GM19372 (cell line): ENCODE data around the gene ZNF468.
A peak's percentile ranks its signal among the peaks of the same experiment; 100 is the strongest.
"Not testable (repeated sequence)": the region's sequence is repeated elsewhere in the genome, so short reads cannot be mapped to it uniquely, and the experiment has no call there.

Experiments
- ATAC-seq: cut with Tn5 transposase; IDR thresholded peaks from one replicate; pipeline ENCODE4 v1.9.1; 2021; ENCODE audit warnings: mild to moderate bottlenecking, low read depth, moderate library complexity; ENCODE audit not compliant: unreplicated experiment

ZNF468 gene

DNA sequence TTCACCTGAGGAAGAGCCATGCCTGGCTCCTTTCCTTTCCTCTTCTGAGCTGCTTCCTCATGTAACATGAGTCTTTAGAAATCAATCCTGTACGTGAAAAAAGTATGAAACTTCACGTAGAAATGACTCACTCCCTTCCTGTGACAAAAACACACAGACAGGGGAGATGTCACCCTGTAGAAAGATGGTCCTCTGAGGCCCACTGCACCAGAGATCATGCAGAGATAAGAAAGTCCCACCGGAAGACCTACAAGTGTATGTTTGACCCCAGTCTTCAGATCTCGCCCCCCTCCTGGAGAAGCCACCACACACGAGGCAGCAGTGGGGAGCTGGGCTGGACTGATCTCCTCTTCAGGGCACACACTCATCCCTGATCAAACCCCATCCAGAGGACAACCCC is 23.9 kb downstream of the ZNF468 start:
- not testable (repeated sequence) for ATAC-seq

DNA sequence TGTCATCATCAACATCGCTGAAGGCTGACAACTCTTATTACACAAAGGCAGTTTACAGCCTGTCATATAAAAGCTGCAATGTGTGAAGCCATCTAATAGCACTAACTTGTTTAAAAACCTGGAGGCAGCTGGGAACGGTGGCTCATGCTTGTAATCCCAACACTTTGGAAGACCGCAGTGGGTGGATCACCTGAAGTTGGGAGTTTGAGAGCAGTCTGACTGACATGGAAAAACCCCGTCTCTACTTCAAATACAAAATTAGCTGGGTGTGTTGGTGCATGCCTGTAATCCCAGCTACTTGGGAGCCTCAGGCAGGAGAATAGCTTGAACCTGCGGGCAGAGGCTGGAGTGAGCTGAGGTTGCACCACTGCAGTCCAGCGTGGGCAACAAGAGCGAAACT is 27.6 kb downstream of the ZNF468 start:
- not testable (repeated sequence) for ATAC-seq

DNA sequence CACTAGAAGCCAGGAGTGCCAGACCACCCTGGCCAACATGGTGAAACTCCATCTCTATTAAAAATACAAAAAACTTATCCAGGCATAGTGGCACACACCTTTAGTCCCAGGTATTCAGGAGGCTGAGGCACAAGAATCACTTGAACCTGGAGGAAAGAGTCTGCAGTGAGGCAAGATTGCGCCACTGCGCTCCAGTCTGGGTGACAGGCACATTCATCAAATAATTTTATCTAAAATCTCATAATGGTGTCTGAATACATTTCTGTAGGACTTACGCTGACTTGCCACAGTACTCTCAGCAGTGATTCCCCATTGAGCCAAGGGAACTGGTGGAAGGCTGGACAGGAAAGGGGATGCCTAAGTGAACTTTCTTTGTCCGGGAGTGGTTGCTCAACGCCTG is 31.7 kb downstream of the ZNF468 start:
- ATAC-seq, result no peak

DNA sequence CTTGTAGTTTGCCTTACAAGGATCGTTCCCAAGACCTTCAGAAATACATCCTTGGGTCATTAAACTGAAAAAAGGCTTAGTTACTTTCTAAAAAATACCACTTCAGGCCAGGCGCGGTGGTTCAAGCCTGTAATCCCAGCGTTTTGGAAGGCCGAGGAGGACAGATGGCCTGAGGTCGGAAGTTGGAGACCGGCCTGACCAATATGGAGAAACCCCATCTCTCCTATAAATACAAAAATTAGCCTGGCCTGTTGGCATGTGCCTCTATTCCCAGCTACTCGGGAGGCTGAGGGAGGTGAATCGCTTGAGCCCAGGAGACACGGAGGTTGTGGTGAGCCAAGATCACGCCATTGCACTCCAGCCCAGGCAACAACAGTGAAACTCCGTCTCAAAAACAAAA is 33.7 kb downstream of the ZNF468 start:
- ATAC-seq, result no peak

DNA sequence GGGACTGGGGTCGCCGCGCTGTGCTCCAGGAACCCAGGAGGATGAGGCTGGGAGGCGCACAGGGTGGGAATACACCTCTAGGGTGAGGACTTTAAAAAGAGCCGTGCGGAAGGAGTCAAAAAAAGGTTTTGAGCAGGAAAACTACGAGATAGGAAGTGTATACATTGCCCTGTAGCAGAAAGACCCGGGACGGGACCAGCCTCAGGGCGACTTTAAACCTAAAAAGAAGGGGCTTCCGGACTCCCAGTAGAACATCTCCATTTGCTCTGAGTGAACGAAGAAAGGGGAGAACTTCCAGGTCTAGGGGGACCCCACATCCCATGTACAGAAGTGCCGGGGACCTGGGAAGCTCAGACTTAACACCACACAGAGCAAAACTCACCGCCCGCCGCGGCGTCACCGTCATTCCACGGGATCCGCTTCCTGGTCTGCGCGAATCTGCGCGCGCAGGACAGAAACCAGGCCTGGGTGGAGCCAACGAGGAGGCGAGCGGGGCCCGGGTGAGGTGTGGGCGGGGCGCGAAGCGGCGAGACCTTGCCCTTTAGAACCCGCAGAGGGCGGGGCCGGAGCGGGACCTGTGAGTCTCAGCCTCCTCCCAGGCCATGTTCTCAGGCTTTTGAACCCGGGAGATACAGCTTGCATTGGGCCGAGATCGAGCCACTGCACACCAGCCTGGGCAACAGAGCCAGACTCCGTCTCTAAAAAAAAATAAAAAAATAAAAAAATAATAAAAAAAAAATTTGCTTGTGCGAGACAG is 36.0 kb downstream of the ZNF468 start, which contains the start of gene ZNF28:
Gene ZNF28, minus strand, starts transcription at position 430 of the 757 bp plus-strand sequence. CDS start 3,675 bp downstream, outside the sequence.
- ATAC-seq, result peak; percentile 97

DNA sequence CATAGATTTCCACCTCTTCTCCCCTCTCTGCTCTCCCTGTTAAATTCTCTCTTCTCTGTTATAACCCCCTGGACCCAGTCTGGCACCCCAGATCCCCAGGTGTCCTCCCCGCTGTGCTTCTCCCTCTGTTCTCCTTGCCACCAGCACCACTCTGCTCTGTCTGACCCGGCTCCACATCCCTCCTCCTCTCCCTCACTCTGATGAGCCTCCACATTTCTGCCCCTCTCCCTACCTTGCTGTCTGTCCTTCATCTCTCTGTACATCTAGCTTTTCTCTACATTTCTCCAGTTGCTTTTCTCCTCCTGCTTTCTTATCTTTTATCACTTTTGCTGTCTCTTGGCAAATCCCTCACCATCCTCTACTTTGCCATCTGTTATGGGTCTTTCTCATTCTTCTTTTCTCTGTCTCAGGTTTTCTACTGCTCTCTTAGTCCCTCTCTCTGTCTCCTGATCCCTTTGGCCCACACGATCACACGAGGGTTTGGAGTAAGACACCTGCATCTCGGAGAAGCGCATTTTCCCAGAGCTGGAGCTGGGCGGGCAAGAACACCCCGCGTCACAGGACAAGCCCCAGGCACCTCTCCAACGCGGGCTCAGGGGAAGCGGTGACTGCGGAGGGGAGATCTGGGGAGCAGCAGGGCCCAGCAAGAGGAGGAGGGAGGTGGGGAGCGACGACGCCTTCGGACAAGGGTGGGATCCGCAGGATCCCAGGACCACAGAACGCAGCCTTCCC is 36.8 kb downstream of the ZNF468 start:
- ATAC-seq, result peak; percentile 22

DNA sequence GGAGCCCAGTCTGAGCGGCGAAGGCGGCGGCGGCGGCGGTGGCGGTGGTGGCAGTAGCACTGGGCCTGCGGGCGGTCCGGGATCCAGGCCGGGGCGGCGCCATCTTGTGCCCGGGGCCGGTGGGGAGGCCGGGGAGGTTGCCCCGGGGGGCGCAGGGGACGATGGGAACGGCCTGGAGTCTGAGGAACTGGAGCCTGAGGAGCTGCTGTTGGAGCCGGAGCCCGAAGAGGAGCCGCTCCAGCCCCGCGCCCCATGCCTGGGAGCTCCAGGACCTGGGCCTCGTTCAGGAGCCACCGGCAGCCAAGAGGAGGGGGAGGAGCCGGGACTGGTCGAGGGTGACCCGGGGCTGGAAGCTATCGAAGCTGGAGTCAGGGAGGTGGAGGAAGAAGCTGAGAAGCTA is 47.6 kb downstream of the ZNF468 start:
- ATAC-seq, result no peak

DNA sequence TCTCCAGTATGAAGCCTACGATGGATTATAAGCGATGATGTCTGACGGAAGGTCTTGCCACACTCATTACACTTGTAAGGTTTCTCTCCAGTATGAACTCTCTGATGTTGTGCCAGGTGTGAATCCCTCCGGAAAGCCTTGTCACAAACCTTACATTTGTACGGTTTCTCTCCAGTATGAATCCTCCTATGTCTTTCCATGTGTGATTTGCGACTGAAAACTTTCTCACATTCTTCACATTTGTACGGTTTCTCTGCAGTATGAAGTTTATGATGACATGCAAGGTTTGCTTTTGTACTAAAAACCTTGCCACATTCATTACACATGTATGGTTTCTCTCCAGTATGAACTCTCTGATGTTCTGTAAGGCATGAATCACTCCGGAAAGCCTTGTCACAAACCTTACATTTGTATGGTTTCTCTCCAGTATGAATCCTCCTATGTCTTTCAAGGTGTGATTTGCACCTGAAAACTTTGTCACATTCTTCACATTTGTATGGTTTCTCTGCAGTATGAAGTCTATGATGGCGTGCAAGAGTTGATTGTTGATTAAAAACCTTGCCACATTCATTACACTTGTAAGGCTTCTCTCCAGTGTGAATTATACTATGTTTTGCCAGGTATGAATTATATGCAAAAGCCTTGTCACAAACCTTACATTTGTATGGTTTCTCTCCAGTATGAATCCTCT is 57.3 kb downstream of the ZNF468 start:
- not testable (repeated sequence) for ATAC-seq

DNA sequence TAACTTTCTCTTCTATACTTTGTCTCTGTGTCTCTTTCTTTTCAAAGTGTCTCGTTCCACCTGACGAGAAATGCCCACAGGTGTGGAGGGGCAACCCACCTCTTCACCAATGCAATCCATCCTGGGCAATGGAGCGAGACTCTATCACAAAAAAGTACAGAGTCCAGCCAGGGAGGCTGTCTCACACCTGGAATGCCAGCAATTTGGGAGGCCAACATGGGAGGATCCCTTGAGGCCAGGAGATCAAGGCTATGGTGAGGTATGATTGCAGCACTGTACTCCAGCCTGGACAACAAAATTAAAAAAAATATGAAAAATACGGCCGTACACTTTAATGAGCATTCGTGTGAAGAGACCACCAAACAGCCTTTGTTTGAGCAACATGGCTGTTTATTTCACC is 68.0 kb downstream of the ZNF468 start:
- ATAC-seq, result no peak
